ENCODE results near the gene FCAMR.

- TF ChIP-seq, protein P1, sequence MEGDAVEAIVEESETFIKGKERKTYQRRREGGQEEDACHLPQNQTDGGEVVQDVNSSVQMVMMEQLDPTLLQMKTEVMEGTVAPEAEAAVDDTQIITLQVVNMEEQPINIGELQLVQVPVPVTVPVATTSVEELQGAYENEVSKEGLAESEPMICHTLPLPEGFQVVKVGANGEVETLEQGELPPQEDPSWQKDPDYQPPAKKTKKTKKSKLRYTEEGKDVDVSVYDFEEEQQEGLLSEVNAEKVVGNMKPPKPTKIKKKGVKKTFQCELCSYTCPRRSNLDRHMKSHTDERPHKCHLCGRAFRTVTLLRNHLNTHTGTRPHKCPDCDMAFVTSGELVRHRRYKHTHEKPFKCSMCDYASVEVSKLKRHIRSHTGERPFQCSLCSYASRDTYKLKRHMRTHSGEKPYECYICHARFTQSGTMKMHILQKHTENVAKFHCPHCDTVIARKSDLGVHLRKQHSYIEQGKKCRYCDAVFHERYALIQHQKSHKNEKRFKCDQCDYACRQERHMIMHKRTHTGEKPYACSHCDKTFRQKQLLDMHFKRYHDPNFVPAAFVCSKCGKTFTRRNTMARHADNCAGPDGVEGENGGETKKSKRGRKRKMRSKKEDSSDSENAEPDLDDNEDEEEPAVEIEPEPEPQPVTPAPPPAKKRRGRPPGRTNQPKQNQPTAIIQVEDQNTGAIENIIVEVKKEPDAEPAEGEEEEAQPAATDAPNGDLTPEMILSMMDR (conservative IDR thresholded peaks at IDR 0.05; ENCODE audit: low read depth, low read length): no peak
- no peak for TF ChIP-seq EZH2 (IDR thresholded peaks at IDR 0.05; ENCODE audit: borderline replicate concordance, low read depth, low read length, poor library complexity, severe bottlenecking)
Observed at GRCh38 chr1:206939841-206940587, 30.2 kb downstream of the FCAMR start.

Measured in A673 (cell line).